Smooth muscle cell (in vitro differentiated cells): ENCODE results near the gene RUNX3. TPM values are rescaled to one million over a fixed set of nuclear protein-coding genes. Genes with fewer than 3 reads are reported as not detected.

ENCODE experiments used
- DNase-seq: peaks from one replicate; lab custom pipeline; 2025; ENCODE audit not compliant: unreplicated experiment; lab: John Stamatoyannopoulos, UW
- H2AFZ ChIP-seq: fragments of 200-600 bp; sonication (generic); 2 replicates; pipeline ENCODE4 v1.6.0; 2016; ENCODE audit warnings: antibody characterized with exemption, low read depth, mild to moderate bottlenecking
- H3F3A ChIP-seq: fragments of 200-600 bp; sonication (generic); 2 replicates; pipeline ENCODE4 v1.6.0; 2017; ENCODE audit warnings: antibody characterized with exemption, low read depth
- H3K27ac ChIP-seq: fragments of 200-600 bp; sonication (generic); 2 replicates; pipeline ENCODE4 v1.5.1; 2016; ENCODE audit warnings: low read depth, mild to moderate bottlenecking
- H3K27me3 ChIP-seq: fragments of 200-600 bp; sonication (generic); 2 replicates; pipeline ENCODE4 v1.6.1; 2016; ENCODE audit warnings: low read depth, mild to moderate bottlenecking
- H3K36me3 ChIP-seq: fragments of 200-600 bp; sonication (generic); 2 replicates; pipeline ENCODE4 v1.5.1; 2016; ENCODE audit warnings: low read depth
- H3K4me1 ChIP-seq: fragments of 200-600 bp; sonication (generic); 2 replicates; pipeline ENCODE4 v1.5.1; 2016; ENCODE audit warnings: low read depth
- H3K4me2 ChIP-seq: fragments of 200-600 bp; sonication (generic); 2 replicates; pipeline ENCODE4 v1.6.0; 2016; ENCODE audit warnings: mild to moderate bottlenecking
- H3K4me3 ChIP-seq: fragments of 200-600 bp; sonication (generic); 2 replicates; pipeline ENCODE4 v1.5.1; 2016; ENCODE audit warnings: mild to moderate bottlenecking
- H3K79me2 ChIP-seq: fragments of 200-600 bp; sonication (generic); 2 replicates; pipeline ENCODE4 v1.6.0; 2016; ENCODE audit warnings: low read depth, mild to moderate bottlenecking
- H3K9ac ChIP-seq: fragments of 200-600 bp; sonication (generic); 2 replicates; pipeline ENCODE4 v1.6.0; 2016; ENCODE audit warnings: low read depth
- H3K9me3 ChIP-seq: fragments of 200-600 bp; sonication (generic); replicated peaks from 2 replicates; pipeline ENCODE4 v1.5.1; 2016; ENCODE audit warnings: low read depth
- H4K20me1 ChIP-seq: fragments of 200-600 bp; sonication (generic); 2 replicates; pipeline ENCODE4 v1.6.0; 2016; ENCODE audit warnings: low read depth
- CTCF ChIP-seq: fragments of 200-600 bp; sonication (generic); IDR thresholded peaks from 2 replicates; pipeline ENCODE4 v1.5.1; 2017; ENCODE audit warnings: borderline replicate concordance, mild to moderate bottlenecking, antibody characterized with exemption; ENCODE audit not compliant: insufficient read depth, poor library complexity, severe bottlenecking
- WGBS: methylation state at CpG from one replicate; pipeline ENCODE4 v1.1.7; 2016; ENCODE audit warnings: low lambda C conversion rate; 5-methylcytosine and 5-hydroxymethylcytosine counted together
- polyA plus RNA-seq: library from polyadenylated mRNA; unstranded; fragments of >200 nt; fragmentation: Nextera tagmentation; extraction: Ambion mirVana; gene quantifications from 2 replicates; pipeline ENCODE4 v1.2.1, GENCODE V29; 2016
- total RNA-seq: library from RNA; depleted of rRNA; stranded (reverse); fragments of >200 nt; gene quantifications from 2 replicates; pipeline ENCODE4 v1.2.3, GENCODE V29; 2014

The RUNX3 gene
- total and polyA plus RNA-seq, 2 experiments from 2014 or later = 4.5 to 8.2 TPM

DNA sequence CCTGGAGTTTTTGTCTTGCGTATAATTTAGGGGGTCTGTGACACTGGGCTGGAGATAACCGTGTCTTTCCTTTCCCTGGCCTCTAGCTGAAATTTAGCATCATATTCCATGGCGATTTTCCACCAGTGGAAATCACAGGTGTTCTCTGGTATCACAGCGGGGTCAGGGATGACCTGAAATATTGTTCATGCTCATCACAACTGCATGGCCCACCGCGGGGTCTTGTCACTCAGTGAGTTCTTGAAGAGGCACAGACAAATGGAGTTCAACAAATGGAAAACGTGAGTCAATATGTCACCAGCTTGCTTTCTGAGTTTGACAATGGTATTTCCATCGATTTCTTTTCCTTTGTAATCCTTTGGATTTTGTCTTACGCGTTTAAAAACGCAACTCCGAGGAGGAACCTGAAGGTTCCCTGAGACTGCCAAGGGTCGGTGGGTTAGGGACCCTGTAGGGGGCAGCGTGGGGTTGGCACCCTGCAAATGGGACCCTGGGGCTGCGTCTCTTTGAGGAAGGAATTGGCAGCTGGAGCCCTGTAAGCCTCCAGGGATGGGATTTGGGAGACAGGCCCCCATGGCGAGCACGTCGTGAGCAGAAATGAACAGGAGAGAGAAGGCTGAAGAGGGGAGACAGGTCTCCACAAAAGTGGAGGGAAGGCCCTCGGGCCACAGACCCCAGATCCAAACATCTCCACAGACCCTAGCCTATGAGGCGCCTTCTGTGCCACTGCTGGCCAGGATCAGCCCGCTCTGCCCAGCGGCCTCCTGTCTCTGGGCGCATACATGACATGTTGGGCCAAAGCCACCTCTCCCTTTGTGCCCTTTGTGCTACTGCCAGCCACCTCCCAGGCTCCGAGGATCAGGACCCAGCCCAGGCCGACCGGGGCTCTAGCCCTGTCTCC, 32.1 kb upstream of the RUNX3 start:
- Histone ChIP-seq H3K9me3 (no peaks in the 10 kb centered on the region), H2AFZ (no peak overlapping the region), H3K4me1 (no peaks in the 10 kb centered on the region), H3K36me3 (no peaks in the 10 kb centered on the region), H3K27me3 (no peaks in the 10 kb centered on the region), H3K27ac (peak overlapping the region; percentile 89), H3K4me3 (no peak overlapping the region), H3K9ac (peak overlapping the region; percentile 62), H3F3A (peaks cover 5% of the 10 kb centered on the region), H3K4me2 (peak overlapping the region; percentile 79), H3K79me2 (peaks cover 9% of the 10 kb centered on the region), H4K20me1 (no peaks in the 10 kb centered on the region)
- no peak for DNase-seq
- 92% methylated on average over 26 of the region's 26 CpGs for WGBS
- peak; percentile 11 for TF ChIP-seq CTCF

DNA sequence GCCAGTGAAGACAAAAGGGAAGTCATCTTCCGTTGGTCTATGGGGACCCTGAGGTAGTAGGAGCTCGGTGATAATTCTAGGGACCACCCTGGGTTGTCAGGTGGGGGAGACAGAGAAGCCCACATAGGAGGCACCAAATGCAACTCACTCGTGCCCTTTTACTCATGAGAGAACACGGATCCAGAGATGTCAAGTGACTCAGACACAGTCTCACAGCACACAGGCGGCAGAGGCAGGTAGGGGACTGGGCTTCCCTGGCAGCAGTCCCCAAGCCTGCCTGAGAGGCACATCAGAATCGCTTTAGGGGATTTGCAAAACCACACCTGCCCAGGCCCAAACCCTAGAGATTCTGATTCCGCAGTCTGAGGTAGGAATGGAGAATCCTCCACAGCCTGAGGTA, 31.3 kb upstream of the RUNX3 start:
- H4K20me1 ChIP-seq = no peaks in the 10 kb centered on the region
- no peaks in the 10 kb centered on the region for H3K27me3 ChIP-seq
- 91% methylated on average over 7 of the region's 7 CpGs for WGBS
- no peak overlapping the region for H2AFZ ChIP-seq
- no peak for DNase-seq
- H3K4me2 ChIP-seq = no peak overlapping the region
- H3K9me3 ChIP-seq = no peaks in the 10 kb centered on the region
- H3K36me3 ChIP-seq = no peaks in the 10 kb centered on the region
- H3K9ac ChIP-seq = no peak overlapping the region
- H3K4me1 ChIP-seq = no peaks in the 10 kb centered on the region
- no peak for TF ChIP-seq CTCF
- H3K27ac ChIP-seq = no peak overlapping the region
- H3K4me3 ChIP-seq = no peak overlapping the region
- H3K79me2 ChIP-seq = peaks cover 9% of the 10 kb centered on the region
- H3F3A ChIP-seq = peaks cover 5% of the 10 kb centered on the region

DNA sequence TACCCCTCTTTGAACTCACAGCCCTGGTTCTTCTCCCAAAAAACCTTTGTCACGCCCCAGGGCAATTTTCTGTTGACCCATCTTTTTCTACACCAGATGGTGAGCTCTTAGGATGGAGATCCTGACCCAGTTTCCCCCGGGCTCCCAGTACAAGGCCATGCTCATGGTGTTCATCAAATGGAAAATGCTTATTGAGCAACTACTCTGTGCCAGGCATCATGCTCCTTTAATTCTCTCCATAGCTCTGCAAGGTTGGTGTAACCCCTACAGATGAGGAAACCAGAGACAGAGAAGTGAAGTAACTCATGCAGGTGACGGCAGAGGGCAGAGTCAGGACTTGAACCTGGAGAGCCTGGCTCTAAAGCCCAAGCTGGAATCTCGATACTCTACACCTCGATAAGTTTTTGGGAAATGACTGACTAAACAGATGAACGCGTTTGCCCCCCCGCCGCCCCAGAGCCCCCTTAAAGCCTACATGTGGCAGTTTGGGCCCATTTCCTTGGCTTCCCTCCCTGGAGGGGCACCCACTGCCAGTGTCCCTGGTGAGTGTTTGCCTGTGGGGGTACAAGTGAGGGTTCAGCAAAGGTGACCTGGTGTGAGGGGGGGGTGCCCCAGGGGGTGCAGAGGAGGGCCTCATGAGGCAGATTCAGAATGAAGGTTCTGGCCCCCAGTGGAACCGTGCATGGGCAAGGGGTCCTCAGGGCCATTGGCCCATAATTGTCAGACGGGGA, 30.2 kb upstream of the RUNX3 start:
- no peaks in the 10 kb centered on the region for H3K9me3 ChIP-seq
- no peak overlapping the region for H3K27ac ChIP-seq
- no peaks in the 10 kb centered on the region for H3K4me1 ChIP-seq
- no peak for DNase-seq
- no peak for TF ChIP-seq CTCF
- no peaks in the 10 kb centered on the region for H3K27me3 ChIP-seq
- no peaks in the 10 kb centered on the region for H3F3A ChIP-seq
- no peaks in the 10 kb centered on the region for H4K20me1 ChIP-seq
- H3K9ac ChIP-seq = no peak overlapping the region
- H3K4me3 ChIP-seq = no peak overlapping the region
- no peak overlapping the region for H3K4me2 ChIP-seq
- 93% methylated on average over 11 of the region's 11 CpGs for WGBS
- H2AFZ ChIP-seq = no peak overlapping the region
- H3K36me3 ChIP-seq = no peaks in the 10 kb centered on the region
- H3K79me2 ChIP-seq = peaks cover 9% of the 10 kb centered on the region
